ENCODE data around the gene PGGHG.

The PGGHG gene

GRCh38 chr11:342328-342727, 53.4 kb downstream of the PGGHG start:
- no peak for TF ChIP-seq CTCF (conservative IDR thresholded peaks at IDR 0.05; ENCODE audit: low read depth, low read length)
- DNase-seq (ENCODE audit: low read depth), result no peak
- H3K4me3 ChIP-seq (ENCODE audit: low read depth, low read length), result no peak overlapping the region

- H3K4me3 ChIP-seq (ENCODE audit: low read depth, low read length), result no peak overlapping the region
- DNase-seq (ENCODE audit: low read depth), result no peak
- no peak for TF ChIP-seq CTCF (conservative IDR thresholded peaks at IDR 0.05; ENCODE audit: low read depth, low read length)
These were observed 56.1 kb downstream of the PGGHG start for GRCh38 chr11:344836-345578.

Data from choroid plexus epithelial cell (primary cell).